ENCODE results near the gene GLG1. TPM values are rescaled to one million over a fixed set of nuclear protein-coding genes. Genes with fewer than 3 reads are reported as not detected.
"Not testable (repeated sequence)": the region's sequence is repeated elsewhere in the genome, so short reads cannot be mapped to it uniquely, and the experiment has no call there.

Gene GLG1
- polyA plus RNA-seq, 12 donors = 104 to 131 (median 119) TPM

DNA sequence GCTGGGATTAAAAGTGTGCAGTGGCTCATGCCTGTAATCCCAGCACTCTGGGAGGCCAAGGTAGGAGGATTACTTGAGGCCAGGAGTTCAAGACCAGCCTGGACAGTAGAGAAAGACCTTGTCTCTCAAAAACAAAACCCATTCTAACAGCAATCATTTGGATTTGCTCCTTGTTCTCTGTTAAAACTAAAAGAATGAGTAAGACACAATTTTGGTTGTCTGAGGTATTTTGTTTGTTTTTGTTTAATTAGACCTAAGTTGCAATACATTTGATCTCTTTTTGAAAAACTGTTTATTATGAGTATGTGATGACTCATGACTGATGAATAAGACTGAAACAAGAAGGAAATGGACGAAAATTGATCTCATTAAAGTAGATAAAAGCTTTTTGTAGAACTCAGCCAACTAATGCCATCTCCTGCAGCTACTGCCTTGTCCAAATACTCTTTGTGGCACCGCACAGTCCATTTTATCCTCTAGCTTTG is 29.0 kb downstream of the GLG1 start:
- no peak for DNase-seq

DNA sequence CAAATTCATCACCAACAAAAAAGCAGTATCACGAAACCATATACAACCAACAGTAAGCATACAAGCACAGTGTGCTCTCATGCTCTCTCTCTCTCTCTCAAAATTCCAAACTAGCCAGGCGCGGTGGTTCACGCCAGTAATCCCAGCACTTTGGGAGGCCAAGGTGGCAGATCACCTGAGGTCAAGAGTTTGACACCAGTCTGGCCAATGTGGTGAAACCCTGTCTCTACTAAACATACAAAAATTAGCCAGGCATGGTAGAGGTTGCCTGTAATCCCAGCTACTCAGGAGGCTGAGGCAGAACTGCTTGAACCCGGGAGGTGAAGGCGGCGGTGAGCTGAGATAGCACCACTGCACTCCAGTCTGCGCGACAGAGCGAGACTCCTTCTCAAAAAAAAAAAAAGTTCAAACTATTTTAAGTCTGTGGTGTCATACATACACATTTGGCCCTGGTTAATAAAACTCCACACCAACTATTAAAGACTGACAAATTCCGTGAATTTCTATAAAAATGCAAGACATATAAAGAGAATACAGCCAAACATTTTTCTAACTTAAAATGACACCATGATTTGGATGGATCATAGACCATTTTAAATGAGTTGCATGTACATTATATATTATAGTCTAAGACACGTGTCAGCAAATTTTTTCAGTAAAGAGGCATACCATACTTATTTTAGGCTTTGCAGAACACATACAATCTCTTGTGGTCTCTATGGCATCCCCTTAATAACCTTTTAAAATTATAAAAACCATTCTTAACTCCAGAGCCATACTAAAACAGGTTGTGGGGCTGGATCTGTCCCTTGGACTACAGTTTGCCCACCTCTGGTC is 30.9 kb downstream of the GLG1 start:
- no peak for DNase-seq

DNA sequence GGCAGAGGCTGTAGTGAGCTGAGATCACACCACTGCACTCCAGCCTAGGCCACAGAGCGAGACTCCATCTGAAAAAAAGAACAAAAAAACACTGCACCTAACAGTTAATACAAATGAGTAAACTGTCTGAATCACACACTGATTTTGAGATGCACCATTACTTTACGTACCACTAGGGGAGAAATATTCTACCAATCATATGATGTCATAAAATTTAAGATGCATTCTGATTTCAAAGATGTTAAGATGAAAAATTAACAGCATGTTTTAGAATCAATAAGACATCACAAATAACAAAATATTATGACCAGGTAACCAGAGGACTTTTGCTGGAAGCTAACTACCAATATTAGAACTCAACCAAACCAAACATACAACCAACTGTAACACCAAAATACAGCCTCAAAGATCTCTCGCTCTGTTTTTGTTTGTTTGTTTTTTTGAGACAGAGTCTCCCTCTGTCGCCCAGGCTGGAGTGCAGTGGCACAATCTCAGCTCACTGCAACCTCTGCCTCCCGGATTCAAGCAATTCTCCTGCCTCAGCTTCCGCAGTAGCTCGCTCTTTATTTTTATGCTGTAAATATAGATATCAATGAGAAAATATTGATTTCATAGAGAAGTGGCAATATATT is 31.6 kb downstream of the GLG1 start:
- DNase-seq = no peak

DNA sequence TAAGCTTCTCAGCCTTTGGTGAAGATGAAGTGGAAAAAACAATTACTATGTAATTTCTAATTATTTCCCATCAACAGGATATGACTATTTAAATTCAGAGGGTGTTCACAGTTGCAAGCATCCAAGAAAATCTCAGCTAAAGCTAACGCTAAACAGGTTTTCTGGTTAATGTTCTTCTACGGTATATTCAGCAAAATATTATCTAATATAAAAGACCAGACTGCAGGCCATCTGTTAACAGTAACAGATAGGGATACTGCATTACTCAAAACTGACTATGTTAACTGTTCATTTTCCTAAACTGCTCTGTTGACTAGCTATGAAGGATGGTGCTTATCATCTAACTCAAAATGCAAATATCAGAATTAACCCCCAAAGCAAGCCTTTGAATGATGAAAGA is 32.8 kb downstream of the GLG1 start:
- no peak for DNase-seq

DNA sequence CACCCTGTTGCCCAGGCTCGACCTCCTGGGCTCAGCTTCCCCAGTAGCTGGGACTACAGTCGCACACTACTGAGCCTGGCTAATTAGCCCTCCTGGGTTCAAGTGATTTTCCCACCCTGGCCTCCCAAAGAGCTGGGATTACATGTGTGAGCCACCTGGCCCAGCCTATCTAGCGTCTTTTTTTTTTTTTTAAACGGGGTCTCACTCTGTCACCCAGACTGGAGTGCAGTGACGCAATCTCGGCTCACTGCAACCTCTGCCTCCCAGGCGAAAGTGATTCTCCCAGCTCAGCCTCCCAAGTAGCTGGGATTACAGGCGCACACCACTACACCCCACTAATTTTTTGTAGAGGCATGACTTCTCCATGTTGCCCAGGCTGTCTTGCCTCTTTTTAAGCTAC is 33.3 kb downstream of the GLG1 start:
- DNase-seq = no peak

DNA sequence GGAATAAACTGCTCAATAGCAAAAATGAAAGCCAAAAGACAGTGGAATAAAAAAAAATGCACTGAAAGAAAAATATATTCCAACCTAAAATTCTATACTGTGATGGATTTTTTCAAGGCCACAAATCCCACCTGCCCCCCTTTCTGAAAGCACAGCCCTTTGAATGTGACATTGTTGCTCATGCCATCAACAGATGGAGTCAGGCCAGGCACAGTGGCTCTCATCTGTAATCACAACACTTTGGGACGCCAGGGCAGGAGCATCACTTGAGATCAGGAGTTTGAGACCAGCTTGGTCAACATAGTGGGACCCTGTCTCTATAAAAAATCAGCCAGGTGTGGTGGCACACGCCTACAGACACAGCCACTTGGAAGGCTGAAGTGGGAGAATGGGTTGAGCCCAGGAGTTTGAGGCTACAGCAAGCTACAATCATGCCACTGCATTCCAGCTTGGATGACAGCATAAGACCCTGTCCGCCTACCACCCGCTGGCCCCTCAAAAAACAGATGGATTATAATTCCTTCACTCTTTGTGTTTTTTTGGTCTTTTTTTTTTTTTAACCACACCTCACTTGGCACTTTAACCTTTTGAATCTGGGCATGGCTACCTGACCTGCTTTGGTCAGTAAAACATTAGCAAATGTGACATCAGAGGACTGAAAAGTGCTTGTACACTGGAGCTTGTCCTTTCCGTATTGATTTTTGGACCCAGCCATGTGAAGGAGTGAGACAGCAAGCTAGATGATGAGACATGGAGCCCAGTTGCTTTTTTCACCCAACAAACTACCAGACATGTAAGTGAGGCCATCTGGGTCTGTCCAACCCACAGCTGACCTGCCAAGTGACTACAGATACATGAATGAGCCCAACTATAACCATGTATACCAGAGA is 36.3 kb downstream of the GLG1 start:
- no peak for DNase-seq

DNA sequence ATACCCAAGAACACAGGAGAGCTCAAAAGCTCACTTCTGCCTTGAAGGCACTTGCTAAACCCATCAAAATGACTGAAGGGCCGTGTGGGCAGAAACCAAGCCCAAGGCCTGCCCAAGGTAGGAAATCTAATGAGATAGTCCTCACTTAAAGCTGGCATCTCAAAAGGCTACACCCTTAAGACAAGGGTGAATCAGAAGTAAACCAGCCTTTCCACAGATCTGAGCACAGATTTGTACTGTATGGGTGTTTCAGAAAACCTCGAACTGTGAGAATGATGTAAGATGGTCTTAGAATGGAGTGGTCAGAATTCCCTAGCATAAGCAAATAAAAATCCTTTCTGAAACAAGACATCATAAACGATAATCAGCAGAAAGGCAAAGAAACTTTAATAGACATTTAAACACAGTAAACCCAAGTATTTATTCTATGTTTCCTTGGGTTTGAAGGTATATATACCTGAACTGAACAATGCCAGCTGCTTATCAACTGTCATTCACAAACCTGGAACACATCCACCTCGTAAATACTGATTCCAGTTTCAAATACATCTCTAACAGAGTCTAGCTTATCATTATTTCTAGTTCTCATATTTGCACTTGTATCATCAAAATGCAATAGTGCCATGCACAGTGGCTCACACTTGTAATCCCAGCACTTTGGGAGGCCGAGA is 37.8 kb downstream of the GLG1 start:
- no peak for DNase-seq

DNA sequence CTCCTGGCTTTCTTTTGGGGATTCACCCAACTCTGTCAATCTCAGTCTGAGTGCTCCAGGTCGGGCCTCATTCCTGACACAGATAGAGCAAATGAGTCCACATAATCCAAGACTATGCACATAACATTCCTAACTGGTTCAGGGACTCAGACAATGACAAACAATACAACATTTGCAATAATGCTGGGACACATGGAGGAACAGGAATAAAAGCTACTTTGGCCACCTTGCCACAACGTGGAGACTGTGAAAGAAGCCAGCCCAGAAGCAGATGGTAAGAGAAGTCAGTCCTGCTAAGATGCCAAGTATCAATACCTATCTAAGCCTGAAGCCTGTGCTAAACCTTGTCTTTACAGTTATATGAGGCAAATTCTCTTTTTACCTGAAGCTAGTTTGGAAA is 39.0 kb downstream of the GLG1 start:
- DNase-seq = no peak

DNA sequence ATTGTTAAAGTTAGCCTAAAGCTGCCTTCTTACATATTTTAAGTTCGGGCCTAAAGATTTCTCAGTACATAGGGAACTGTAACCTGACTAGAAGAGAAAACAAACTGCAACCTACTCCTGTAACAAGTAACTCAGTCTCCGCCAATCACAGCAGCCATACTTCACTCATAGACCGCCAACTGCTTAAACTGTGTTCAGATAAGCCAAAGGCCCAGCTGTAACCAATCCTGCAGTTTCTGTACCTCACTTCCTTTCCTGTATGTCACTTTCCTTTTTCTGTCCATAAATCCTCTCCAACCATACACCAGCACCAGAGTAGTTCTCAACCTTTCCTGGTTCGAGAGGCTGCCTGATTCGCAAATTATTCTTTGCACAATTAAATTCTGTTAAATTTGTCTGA is 41.5 kb downstream of the GLG1 start:
- no peak for DNase-seq

DNA sequence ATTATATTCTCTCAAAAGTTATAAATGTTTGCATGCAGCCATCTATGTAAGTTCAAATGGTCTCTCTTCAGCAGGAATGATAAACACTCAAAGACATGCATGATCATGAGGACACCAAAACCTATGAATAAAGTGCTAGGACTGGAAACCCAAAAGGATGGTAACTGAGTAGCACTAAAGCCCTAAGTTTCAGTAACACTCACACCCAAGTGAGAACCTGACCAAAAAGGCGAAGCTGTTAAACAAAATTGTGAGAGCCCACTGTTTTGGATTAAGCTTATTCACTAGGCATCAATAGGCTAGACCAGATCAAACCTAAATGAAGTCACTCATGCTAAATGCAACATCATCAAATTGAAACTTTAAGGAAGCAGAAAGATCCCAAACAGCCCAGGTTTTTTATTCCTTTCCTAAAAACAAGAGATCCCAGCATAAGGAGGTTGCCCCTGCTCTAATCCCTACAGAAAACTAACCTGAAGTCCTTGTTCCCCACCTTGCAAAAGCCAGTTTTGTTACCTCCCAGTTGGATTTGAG is 42.4 kb downstream of the GLG1 start:
- DNase-seq = no peak

DNA sequence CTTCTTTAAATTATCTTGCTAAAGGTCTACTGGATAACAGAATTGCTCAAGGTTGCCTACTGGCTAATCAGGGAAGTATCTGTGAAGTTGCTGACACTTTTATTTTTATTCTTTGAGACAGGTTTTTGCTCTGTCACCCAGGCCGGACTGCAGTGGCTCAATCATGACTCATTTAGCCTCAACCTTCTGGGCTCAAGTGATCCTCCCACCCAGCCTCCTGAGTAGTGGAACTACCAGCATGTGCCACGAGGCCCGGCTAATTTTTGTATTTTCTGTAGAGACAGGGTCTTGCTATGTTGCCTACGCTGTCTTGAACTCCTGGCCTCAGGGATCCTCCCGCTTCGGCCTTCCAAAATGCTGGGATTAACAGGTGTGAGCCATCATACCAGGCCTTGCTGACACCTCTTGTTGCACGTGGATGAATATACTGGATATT is 43.1 kb downstream of the GLG1 start:
- no peak for DNase-seq

DNA sequence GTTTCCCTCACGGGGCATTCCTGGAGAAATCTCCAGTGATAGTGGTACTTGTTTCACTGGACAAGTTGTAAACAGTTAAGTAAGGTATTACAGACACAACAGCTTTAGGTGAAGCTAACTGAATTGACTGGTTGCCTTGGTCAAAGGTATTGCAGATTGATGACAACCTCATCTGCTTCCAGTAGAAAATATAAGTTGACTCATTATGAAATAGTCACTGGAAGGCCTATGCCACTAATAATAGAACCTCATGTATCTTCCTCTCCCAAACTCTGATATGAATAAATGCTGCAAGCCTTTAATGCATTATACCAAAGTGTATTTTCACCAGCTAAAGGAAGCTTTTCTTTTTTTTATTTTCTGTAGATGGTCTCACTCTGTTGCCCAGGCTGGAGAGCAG is 44.8 kb downstream of the GLG1 start:
- DNase-seq = no peak

DNA sequence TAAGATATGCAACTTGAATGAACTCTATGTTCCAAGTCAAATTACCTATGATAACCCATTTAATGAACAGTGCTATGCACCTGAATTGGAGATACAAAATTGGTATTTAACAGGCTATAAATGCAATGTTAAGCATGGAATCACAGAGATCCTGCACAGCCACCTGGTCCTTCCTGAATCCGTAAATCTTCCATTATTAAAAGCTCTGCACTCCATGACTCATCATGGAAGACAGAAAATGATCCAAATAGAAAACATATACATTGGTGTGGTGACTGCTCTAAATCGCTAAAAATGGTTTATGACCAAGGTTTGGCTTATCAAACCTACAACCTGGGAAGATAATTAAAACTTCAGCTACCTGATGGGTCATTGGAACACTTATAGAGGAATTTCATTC is 45.3 kb downstream of the GLG1 start:
- DNase-seq = no peak

DNA sequence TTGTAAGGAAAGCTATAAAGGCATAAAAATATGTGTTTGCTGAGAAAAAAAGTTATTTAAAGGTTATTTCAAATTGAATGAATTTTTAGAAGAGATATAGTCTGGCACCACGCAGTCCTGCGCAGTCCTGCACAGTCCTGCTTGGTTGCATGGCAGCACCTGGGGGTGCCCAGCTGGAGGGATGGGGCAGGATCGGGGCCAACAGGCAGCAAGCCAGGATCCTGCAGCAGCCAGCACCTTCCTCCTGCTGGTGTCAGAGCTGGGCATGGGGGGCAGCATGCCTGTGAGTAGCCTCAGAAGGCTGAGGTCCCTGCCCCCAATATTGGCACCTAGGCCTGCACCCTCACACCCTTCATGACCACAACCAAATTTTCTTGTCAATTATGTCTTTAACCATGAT is 46.0 kb downstream of the GLG1 start:
- DNase-seq = no peak

DNA sequence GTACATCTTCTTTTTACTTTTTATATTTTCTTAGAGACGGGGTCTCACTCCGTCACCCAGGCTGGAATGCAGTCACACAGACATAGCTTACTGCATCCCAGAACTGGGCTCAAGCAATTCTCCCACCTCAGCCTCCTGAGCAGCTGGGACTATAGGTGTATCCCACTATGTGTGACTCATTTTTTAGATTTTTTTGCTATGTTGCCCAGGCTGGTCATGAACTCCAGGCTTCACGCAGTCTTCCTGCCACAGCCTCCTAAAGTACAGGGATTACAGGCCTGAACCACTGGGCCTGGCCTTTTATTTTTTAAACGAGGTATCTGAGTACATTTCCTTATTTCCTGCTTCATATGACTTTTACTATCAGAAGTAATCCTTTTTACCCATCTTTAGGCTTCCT is 48.0 kb downstream of the GLG1 start:
- DNase-seq = no peak

DNA sequence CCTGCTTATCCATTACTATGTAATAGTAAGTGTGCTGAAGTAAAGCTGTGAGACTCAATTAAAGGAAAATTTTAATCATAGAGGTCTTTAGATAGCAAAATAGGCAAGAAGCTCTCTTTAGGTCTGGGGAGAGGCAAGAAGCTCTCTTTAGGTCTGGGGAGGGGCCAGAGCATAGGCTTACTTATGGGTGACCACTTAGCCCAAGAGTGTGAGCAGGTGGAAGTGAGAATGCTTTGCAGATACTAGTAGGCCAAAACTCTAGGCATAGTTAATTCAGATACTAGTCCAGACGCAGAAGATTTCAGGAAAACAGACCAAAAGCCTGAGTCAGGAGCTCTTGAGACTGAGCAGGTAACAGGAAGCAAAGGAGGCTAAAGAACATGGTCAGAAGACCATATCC is 49.6 kb downstream of the GLG1 start:
- DNase-seq = no peak

DNA sequence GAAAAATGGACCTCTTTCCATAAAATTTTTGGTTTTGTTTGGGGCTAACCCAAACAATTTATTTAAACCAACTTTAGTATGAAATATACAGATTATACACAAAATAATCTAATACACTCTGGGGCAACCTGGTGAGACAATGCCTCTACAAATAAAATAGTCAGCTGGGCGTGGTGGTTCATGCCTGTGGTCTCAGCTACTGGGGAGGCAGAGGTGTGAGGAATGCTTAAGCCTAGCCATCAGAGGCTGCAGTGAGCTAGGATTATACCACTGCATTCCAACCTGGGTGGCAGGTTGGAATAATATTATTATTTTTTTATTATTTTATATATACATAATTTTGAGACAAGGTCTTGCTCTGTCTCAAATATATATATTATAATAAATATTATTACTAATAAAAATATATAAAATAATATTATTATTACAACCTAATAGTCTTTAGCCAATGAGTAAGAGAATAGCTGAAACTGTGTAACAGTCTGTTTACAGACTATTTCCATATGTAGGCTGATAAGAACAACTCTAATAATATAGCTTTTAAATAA is 50.5 kb downstream of the GLG1 start:
- DNase-seq = no peak

DNA sequence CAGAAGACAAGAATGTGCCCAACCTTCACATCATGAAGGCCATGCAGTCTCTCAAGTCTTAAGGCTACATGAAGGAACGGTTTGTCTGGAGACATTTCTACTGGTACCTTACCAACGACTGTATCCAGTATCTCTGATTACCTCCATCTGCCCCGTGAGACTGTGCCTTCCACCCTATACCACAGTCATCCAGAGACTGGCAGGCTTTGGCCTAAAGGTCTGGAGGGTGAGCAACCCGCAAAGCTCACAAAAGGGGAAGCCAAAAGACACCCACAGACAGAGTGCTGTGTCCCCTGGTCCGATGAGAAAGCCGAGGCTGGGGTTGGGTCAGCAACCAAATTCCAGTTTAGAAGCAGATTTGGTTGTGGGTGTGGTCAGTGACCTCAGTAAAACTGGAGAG is 54.6 kb downstream of the GLG1 start:
- not testable (repeated sequence) for DNase-seq

DNA sequence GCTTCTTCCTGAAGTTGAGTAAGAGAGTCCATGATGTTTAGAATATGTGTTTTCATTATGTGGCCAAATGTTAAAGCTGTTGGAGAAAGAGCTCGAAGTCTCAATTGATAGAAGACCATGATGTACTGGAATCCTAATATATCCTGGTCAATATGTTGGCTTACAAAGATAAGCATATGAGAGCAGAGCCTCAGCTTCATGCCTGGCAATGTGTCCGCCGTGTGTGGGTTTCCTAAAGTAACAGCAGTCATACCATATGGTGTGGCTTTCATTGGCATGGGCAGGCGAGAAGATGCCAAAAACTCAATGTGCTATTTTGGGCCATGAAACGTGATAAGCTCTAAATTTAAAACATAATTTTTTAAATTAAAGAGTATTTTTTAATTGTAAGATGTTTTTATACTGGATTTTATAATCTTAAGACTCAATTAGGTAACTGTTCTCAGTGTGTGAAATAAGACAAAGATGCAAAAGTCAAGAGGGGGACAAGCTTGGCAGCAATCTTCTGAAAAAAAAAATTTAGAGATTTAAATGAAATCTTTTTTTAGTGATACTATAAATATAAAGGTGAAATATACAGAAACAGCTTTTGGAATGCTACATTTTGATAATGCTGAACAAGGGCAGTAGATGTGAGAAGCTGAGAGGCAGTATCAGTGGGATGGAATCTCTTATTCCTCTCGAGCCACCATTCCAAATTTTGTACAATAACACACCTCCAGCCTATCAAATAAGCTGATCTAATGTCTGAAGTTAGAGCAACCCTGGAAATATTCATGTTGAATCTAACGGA is 56.5 kb downstream of the GLG1 start:
- DNase-seq = not testable (repeated sequence)

DNA sequence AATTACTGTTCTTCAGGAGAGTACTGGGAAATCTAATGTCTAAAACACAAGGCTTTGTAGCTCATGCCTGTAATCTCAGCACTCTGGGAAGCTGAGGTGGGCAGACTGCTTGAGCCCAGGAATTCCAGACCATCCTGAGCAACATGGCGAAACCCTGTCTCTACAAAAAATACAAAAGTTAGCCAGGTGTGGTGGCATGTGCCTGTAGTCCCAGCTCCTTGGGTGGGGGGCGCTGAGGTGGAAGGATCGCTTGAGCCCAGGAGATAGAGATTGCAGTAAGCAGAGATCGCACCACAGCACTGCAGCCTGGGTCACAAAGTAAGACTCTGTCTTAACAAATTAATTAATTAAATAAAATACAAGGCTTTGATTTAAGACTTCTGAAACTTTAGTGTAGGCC is 60.8 kb downstream of the GLG1 start:
- not testable (repeated sequence) for DNase-seq
